ENCODE data around the gene ZDHHC3.
A peak's percentile ranks its signal among the peaks of the same experiment; 100 is the strongest.

Gene ZDHHC3, protein sequence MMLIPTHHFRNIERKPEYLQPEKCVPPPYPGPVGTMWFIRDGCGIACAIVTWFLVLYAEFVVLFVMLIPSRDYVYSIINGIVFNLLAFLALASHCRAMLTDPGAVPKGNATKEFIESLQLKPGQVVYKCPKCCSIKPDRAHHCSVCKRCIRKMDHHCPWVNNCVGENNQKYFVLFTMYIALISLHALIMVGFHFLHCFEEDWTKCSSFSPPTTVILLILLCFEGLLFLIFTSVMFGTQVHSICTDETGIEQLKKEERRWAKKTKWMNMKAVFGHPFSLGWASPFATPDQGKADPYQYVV

DNA sequence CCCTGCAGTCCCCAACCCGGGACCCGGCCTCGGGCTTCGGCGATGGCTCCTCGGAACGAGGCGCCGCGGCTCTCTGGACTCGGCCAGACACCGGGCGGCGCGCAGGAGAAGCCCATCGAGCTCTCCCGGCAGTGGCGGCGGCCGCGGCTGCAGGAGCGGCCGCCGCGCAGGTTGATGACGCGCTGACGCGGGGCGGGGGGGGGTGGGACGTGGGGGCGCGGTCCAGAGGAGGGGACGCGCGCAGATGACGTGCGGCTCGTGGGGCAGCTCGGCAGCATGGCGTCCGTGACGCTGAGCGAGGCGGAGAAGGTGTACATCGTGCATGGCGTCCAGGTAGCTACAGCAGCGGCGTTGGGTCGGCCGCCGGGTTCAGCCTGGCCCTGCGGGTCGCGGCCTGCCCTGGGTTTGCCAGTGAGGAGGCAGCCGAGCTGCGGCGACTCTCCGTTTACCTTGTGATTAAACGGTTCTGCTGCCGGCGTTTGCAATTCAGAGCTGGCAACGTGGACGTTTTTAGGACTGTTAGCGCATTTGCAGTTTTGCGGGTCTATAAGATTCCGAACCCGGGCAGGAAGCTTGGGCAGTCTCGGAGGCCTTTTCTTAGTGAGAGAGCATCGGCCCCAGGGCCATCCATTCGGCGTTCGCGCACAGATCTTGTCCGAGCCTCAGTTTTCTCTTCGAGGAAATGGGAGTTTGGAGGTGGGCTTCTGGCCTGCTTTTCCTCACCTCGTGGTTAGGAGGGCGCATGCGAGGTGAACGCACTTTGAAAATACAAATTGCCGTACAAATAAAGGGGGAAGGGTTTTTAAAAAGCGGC is at the start of gene ZDHHC3, which contains the start of gene EXOSC7:
ZDHHC3 (minus strand) TSS at position 173 of the 814 bp plus-strand sequence. CDS start 16,738 bp downstream, outside the sequence.
EXOSC7 (plus strand) TSS at position 243 of the 814 bp plus-strand sequence; CDS start at position 277, 34 bp downstream.
- DNase-seq (ENCODE audit: low spot score), result peak; percentile 85

DNA sequence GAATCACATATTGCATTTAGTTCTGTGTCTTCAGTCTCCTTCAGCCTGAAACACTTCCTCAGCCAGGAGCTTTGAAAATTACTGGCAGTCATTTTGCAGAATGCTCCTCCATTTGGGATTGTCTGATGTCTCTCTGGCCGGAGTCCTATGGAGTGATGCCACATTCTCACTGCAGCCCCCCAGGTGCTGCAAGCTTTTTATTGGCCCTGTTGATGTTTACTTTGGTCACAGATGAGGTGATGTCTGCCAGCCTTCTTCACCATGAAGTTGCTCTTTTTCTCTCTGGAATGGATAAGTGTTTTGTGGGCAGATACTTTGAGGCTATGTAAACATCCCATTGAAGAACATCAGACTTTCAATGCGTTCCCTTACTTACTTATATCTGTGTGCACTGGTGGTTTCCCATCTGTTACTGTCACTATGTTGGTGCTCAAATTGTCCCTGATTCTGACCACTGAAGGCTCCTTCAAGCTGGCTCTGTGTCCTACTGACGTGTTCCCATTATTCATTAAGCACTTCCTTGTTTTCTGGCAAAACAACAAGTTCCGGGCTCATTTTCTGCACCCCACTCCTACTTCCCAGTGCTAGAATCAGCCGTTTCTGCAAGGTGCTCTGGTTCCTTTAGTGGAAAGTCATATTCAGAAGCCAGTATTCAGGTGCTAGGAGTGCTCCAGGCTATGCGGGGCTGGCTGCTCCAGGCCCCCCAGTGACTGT is 48.7 kb upstream of the ZDHHC3 start:
- no peak for DNase-seq (ENCODE audit: low spot score)

DNA sequence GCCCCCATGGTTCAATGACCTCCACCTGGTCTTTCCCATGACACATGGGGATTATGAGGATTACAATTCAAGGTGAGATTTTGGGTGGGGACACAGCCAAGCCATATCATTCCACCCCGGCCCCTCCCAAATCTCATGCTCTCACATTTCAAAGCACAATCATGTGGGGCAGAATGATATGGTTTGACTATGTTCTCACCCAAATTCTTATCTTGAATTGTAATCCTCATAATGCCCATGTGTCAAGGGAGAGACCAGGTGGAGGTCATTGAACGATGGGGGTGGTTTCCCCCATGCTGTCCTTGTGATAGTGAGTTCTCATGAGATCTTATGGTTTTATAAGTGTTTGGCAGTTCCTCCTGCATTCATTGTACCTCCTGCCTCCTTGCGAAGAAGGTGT is 47.7 kb upstream of the ZDHHC3 start:
- DNase-seq (ENCODE audit: low spot score), result no peak

DNA sequence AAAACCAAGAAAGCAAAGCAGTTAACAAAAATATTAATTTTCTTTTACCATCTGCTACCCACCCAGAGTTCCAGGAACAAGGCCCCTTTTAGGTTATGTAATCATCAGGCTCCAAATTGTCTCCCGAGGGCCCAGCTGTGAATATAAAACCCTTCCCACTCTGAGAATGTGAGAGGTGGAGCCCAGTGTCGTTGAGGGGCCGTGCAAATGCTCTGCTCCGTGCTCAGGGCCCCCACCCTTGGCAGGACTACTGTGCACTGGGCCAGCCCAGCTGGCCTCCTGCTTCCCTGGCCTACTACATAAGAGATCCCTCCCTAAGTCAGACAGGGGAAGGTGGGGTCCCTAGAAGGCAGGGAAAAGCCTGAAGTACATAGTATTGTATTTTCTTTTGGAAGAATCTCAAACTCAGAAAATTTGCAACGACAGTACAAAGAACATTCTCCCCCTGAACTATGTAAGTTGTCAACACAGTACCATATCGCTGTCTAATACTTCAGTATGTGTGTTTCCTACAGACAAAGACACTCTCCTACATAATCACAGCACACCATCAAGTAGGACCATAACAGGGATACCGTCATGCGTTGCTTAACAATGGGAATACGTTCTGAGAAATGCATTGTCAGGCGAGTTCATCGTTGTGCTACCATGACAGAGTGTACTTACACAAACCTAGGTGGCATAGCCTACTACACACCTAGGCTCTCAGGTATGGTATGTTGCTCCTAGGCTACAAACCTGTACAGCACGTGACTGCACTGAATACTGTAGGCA is 45.7 kb upstream of the ZDHHC3 start:
- DNase-seq (ENCODE audit: low spot score), result no peak

DNA sequence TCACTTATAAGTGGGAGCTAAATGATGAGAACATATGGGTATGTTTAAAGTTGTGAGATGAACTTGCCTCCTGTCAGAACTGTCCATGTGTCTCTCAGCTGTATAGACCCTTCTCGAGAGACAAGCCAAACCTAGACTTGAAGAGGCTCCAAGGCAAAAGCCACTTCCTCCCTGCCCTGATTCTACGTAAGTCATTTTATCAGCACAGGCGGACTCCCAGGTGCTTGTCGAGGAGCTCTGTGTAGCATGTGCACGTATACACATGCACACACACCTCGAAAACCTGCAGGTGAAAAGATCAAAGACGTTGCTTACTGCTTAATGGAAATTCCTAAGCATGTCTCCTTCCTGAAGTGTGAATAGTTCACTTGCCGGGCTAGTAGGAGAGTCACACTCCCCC is 44.6 kb upstream of the ZDHHC3 start:
- DNase-seq (ENCODE audit: low spot score), result peak; percentile 13

DNA sequence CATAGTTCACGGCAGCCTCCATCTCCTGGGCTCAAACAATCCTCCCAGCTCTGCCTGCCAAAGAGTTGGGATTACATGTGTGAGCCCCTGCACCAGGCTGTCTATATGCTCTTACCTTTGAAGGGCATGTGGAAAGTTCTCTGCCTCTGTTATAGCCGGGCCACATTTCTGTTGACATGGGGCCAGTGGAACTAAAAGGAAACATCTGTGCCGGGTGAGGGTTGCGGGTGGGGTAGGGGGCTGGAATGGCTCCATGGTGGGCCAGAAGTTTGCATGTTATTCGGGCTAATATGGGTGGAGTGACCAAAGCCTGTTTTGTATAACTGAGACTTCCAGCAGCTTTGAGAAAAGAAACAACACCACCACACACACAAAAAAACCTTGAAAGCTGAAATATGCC is 41.8 kb upstream of the ZDHHC3 start:
- no peak for DNase-seq (ENCODE audit: low spot score)

DNA sequence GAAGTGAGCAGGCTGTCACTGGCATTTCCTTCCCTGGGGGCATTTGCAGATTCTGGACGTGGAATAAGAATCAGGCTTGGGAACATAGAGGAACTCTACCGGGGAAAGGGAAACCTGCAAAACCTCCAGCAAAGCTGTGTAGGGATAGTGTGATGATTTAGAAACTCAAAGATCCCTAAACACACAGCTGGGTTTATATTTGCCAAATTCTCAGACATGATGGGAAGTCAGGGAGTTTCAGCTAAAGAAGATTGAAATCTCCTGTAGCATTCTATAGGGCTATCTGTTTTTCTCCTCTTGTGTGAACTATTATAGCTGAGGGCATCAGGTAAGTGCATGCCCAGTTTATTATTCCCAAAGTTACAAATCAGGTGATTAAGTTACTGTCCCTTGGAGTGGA is 40.9 kb upstream of the ZDHHC3 start:
- DNase-seq (ENCODE audit: low spot score), result no peak

DNA sequence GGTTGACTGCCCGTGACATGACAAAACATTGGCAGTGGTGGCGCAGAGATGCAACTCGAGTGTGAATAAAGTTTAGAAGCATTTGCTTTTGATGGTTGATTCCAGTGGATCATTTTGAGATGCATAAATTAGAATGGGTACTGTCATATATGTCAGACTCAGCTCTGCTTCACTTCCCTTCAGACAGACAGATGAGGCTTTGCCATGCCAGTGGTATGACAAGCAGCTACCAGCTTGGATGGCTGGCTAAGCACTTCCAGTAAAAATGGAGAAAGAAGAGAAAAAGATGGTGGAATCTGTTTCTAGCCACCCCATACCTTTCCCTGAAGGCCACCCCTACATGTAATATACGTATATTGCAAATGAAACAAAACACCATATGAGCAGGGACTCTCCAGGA is 36.6 kb upstream of the ZDHHC3 start:
- DNase-seq (ENCODE audit: low spot score), result no peak

DNA sequence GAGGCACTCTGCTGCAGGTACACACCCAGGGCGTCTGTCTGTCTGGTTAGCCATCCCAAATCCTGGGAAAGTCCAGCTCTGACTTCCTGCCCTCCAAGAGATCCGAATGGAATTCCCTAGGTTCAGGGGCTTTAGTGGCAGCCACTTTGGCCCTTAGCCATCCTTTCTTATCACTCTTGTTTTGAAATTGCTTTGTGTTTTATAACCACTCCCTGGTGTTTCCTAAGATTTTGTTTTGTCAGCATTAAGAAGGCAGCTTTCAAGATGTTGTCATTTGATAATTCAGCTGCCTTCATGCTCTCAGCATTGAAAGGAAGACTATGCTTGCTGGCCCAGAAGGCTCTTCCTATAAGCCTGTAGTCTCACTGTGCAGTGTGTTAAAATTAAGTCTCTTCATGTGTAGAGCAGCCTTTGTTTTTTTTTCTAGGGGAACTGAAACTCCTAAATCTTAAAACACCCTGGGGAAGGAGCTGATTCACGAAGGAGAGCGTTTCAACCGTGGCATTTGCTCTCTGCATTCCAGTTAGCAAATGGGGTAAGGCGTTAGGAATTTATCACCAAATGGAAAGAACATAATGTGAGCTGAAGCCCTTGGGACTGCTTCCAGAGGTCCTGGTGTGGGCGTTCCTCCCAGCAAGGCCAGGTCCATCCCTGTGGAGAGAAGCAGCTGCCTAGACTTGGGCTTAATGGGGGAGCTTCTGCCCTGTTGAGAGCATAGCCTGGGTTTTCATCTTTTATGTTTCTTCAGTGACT is 36.0 kb upstream of the ZDHHC3 start:
- no peak for DNase-seq (ENCODE audit: low spot score)

DNA sequence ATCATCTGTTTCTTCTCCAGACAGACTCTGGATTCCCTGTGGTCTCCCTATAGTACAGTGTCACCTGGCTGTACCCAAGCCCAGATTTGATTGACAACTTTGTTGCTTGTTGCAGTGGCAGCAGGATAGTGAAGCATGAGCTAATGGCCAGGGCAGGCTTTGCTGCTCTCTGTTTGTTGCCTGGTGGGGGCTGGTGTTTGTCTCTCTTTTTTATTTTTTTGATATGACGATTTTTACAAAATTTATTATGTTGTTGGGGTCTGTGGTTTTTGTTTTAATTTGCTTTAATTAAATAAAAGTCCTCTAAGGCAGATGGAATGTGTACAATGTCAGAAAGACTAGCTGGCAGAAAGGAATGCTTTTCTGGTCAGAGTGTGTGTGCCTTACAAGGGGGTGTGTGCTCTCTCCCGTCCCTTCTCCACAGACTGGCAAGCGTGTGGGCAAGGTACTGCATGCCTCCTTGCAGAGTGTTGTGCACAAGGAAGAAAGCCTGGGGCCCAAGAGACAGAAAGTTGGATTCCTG is 34.9 kb upstream of the ZDHHC3 start:
- DNase-seq (ENCODE audit: low spot score), result no peak

DNA sequence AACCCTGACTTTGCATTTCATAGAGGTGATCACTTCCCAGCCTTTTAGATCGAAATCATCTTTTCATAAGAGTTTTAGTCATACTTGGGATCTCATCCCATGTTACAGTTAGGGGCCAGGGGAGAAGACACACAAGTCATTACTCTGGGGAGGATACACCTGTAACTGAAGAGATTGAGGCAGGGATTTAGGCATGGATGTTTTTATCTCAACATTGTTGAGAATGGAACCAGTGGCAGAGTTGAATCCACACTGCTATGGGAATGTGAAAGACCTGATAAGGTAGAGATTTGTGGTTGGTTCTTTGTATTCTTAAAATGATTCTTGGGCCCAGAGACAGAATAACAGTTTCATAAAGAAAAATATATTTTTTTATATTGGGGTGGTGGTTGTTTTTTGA is 33.9 kb upstream of the ZDHHC3 start:
- DNase-seq (ENCODE audit: low spot score), result no peak

DNA sequence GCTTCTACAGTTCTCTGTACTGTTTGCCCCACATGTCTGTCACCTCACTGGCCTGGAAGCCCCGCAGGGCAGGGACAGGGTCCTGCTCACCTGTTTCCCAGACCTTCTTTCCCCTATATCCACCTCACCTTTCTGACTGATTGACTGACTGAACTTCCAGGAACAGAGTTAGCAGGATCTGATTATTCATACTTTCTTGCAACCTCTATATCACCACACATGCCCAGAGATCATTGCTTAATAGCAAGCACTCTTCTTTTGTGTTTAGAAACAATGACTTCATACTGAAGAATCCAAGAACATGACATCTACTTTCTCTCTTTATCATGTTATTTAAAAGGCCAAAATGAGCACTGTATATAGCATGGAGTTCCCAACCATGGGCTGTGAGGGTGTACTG is 32.1 kb upstream of the ZDHHC3 start:
- no peak for DNase-seq (ENCODE audit: low spot score)

DNA sequence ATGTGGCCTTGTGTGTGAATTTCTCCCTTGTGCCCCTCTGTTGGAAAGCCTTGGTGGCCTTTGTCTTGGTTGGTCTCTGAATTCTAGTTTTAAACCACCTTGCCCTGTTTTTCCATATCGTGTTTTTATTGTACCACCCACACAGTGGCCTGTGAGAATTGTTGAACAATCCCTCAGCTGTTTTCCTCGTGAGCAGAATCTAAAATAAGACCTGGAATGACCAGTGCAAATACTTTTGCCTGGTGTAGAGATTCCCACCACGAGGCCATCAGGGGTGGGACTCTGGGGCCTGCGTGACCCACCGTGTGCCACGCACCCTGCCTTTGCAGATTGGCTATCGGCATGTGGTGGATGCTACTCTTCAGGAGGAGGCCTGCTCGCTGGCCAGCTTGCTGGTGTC is 31.1 kb upstream of the ZDHHC3 start:
- no peak for DNase-seq (ENCODE audit: low spot score)

DNA sequence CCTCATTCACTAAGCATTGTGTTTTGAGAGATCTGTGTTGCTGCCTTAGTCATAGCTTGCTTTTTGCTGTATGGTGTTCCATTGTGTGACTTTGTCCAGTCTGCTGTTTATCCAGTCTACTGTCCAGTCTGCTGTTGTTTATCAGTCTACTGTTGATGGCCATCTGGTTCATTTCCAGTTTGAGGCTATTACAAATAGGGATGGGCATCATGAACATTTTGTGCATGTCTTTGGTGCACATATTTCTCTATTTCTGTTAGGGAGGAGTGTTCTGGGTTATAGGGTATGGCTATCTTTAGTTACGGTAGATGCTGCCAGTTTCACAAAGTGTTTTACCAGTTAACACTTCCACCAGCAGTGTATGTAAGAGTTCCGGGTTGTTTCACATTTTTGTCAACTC is 27.9 kb upstream of the ZDHHC3 start:
- no peak for DNase-seq (ENCODE audit: low spot score)

DNA sequence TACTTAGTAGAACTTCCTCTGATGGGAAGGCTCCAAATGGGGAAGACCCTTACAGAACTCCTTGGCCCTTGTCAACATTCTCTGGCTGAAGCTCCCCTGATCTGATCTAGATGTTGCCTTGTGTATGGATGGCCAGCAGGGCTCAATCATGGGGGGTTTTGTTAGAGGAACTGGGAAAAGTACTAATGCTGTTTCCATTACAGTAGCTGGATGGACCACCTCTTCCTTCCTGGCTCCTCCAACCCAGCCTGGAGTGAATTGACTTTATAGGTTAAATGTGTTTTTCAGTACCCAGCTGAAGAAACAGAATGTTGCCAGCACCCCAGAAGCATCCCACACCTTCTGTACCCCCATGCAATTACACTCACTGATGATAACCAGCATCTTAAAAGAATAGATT is 27.4 kb upstream of the ZDHHC3 start:
- no peak for DNase-seq (ENCODE audit: low spot score)

DNA sequence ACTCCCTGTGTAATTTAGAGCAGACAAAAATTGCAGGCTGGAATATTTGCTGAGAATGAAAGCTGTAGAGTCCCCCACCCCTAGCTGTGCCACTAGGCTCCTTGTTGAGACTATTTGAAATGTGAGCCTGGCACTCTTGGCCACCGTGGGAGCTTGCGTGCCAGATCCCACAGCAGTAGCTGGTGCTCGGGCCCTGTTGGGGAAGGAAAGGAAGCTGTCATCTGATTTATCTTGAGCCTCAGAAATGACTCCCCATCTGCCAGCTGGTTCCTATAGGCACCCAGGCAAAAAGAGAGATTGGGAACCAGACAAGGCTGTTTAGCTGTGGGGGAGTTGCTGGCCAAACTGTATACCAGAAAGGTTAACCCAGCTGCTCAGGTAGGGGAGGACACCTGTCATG is 26.7 kb upstream of the ZDHHC3 start:
- DNase-seq (ENCODE audit: low spot score), result no peak

DNA sequence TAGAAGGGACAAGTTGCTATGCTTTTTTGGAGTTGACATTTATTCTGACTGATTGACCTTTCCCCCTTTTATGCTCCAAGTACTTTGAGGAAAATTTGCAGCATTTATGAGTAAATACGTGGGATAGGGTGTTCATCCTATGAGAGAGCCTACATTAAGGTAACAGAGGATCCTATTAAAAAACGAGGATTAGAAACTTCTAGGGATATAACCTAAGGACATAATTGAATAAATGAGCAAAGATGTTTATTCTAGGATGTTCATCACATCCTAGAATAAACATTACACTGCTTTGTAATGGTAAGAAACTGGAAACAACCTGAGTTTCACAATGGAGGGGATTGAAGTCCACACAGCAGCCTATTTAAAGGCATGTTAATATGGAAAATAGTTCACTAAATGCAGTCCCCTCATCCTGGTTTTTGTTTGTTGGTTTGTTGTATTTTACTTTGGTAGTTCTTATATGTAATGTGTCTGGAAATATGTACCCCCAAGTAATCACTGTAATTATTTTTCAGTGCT is 26.2 kb upstream of the ZDHHC3 start:
- DNase-seq (ENCODE audit: low spot score), result no peak

DNA sequence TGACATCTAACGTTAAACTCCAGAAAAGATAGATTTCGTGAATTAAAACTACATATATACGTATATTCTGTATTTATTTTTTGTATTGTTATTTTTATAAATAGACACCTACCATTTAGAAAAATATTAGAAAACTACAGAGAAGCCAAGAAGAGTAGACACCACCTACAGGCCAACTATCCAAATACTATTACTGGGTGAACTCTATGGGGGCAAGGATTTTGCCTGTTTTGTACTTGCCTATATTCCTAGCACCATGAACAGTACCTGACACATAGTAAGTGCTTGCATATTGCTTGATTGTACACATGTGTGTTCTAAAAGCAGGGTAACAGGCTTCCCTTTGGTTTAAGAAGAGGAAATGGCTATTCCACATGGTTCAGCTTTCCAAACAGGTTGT is 25.8 kb upstream of the ZDHHC3 start:
- DNase-seq (ENCODE audit: low spot score), result no peak

DNA sequence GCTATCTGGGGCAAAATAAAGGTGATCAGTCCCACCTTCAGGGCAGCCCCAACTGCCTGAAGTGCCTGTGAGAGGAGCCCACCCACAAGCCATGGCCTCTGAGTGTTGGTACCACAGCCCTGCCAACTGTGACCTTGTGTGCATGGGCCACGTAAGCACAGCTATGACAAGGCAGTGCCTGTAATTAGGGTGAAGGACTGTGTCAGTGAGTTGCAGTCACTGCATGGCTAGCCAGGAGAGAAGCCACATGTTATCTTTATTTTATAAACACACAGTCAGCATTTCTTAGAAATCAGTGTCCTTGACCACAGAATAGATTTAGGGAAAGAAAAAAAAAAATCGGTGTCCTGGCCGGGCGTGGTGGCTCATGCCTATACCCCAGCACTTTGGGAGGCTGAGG is 24.8 kb upstream of the ZDHHC3 start:
- no peak for DNase-seq (ENCODE audit: low spot score)

DNA sequence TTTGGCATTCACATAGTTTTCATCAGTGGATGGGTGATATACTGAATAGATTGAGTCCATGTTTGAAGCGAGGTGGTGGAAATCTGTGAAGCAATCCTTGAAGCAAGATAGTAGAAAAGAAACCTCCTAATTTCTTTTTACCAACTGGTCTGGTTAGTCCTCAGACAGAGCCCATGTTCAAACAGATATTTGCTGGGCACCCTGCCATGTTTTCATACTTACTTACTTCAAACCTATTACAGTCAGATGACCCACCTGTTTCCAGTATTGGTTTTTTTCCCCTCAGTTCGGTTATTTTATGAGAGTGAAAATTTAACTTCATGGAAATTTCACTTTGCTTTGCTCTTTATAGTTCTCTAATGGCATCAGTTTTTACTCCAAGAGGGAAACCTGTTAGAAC is 23.8 kb upstream of the ZDHHC3 start:
- DNase-seq (ENCODE audit: low spot score), result no peak

DNA sequence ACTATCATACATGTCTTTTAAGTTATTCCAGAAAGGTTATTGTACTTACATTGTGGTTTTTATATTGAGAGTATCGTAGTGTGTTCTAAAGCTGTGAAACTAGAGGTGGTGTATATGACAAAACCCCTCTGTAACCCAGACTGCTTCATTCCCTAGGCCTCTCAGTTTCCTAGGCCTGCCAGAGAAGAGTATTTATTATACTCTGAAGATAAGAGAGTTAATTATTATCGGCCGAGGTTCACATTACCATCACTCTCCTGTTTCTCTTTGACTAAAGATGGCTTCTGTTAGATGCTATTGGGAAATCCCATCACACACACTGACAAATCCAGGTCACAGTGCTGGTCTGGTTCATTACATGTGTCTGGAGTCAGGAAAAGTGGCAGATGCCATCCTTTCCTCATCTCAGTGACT is 20.6 kb upstream of the ZDHHC3 start:
- no peak for DNase-seq (ENCODE audit: low spot score)

Data from CD4-positive, alpha-beta T cell treated with Interleukin-2 at 100 ng/mL for 4 hours (primary cell).